Type B pancreatic cell (in vitro differentiated cells): ENCODE results near the gene TTLL5. TPM values are rescaled to one million over a fixed set of nuclear protein-coding genes. Genes with fewer than 3 reads are reported as not detected.

ENCODE experiments used
- DNase-seq: peaks from one replicate; pipeline ENCODE4 v3.0.0; 2021; ENCODE audit warnings: mixed read lengths; ENCODE audit not compliant: unreplicated experiment; ENCODE audit errors: extremely low spot score
- H3K27ac Mint-ChIP-seq: 2 replicates; pipeline ENCODE4 v1.8.0; 2021; ENCODE audit warnings: mild to moderate bottlenecking, mixed read lengths
- H3K27me3 Mint-ChIP-seq: 2 replicates; pipeline ENCODE4 v1.8.0; 2021; ENCODE audit warnings: mixed read lengths
- H3K36me3 Mint-ChIP-seq: 2 replicates; pipeline ENCODE4 v1.8.0; 2021; ENCODE audit warnings: mixed read lengths
- H3K4me1 Mint-ChIP-seq: one replicate; pipeline ENCODE4 v1.8.0; 2021; ENCODE audit warnings: mixed read lengths; ENCODE audit not compliant: unreplicated experiment
- H3K4me3 Mint-ChIP-seq: 2 replicates; pipeline ENCODE4 v1.8.0; 2021; ENCODE audit warnings: mild to moderate bottlenecking, mixed read lengths
- H3K9me3 Mint-ChIP-seq: 2 replicates; pipeline ENCODE4 v1.8.0; 2021; ENCODE audit warnings: mixed read lengths
- total RNA-seq: library from RNA; stranded (reverse); gene quantifications from 2 replicates; pipeline ENCODE4 v1.2.1, GENCODE V29; 2021; ENCODE audit warnings: low replicate concordance
- TF ChIP-seq, protein P1 (sequence below): fragments of 200-600 bp; sonication (generic); conservative IDR thresholded peaks from 2 replicates; pipeline ENCODE4 v1.5.0; 2021; ENCODE audit warnings: antibody characterized with exemption, mild to moderate bottlenecking

TTLL5 gene
- total RNA-seq, 1 donor from 2014 or later: 44.7 TPM

DNA sequence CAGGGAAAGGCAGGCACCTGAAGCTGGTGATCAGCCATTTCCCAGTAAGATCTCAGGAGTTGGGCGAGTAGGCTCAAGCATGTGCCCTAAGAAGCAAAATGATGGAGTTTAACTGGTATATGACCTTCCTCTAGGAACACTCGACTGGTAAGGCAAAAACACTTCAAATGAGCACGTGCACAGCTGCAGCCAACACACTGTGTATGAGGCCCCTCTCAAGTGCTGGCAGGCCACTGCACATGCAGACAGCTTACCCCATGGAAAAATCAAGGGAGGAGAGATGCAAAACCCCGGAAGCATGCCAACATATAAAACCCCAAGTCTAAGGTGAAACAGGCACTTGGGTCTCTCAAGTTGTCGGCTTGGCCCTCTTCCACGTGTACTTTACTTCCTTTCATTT, 39.2 kb downstream of the TTLL5 start:
- Mint-ChIP-seq H3K4me3 (no peak overlapping the region), H3K9me3 (no peaks in the 10 kb centered on the region), H3K4me1 (no peaks in the 10 kb centered on the region), H3K36me3 (peaks cover 39% of the 10 kb centered on the region), H3K27me3 (no peaks in the 10 kb centered on the region), H3K27ac (no peak overlapping the region)
- TF ChIP-seq, protein P1, sequence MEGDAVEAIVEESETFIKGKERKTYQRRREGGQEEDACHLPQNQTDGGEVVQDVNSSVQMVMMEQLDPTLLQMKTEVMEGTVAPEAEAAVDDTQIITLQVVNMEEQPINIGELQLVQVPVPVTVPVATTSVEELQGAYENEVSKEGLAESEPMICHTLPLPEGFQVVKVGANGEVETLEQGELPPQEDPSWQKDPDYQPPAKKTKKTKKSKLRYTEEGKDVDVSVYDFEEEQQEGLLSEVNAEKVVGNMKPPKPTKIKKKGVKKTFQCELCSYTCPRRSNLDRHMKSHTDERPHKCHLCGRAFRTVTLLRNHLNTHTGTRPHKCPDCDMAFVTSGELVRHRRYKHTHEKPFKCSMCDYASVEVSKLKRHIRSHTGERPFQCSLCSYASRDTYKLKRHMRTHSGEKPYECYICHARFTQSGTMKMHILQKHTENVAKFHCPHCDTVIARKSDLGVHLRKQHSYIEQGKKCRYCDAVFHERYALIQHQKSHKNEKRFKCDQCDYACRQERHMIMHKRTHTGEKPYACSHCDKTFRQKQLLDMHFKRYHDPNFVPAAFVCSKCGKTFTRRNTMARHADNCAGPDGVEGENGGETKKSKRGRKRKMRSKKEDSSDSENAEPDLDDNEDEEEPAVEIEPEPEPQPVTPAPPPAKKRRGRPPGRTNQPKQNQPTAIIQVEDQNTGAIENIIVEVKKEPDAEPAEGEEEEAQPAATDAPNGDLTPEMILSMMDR: no peak
- DNase-seq: no peak

DNA sequence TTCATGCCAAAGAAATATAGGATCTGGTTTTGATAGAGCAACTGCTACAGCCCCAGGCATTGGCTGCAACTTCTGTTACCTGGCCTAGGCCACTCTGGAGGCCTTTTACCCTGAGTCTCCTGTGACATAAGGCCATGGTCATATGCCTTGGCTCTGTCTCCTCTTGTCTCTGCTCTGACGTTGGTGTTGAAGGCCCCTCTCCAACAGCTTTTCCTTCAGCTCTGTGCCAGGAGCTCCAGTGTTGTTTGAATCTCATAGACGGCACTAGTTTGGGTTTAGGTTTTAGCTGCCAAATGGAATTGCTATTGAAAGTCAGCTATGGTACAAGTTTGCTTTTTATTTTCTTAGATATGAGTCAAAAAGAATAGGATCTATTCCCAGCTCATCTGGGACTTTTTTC, 41.1 kb downstream of the TTLL5 start:
- Mint-ChIP-seq H3K36me3 (peaks cover 28% of the 10 kb centered on the region), H3K4me1 (no peaks in the 10 kb centered on the region), H3K9me3 (no peaks in the 10 kb centered on the region), H3K27me3 (no peaks in the 10 kb centered on the region), H3K4me3 (no peak overlapping the region), H3K27ac (no peak overlapping the region)
- TF ChIP-seq, protein P1: no peak
- no peak for DNase-seq

DNA sequence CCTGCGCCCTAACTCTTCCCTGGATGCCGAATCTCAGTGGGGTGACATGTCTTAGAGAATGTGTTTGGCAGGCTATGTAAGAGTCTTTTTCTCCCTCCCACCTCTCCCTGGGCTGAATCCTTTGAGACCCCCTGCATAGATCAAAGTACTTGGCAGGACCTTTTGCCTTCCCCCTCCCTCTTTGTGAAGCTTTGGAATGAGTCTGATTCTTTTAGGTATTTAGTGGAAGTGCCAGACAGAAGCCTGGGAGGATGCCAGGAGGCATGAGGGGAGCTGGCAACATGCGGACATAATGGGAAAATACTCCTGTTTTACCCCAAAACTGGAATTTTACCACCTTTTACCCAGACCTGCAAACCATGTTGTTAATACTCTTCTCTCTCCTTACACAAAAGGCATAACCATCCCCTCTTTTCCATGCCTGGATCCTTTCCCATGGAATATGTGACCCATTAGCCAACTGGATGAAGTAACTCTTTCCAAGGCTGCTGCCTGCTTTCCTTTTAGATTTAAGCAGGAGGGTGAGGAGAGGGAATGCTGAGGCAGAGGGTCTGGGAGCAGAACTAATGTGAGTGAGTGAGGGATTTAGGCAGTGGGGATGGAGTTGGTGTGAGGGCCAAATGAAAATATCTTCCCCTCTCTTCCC, 41.7 kb downstream of the TTLL5 start:
- no peaks in the 10 kb centered on the region for H3K9me3 Mint-ChIP-seq
- TF ChIP-seq, protein P1: no peak
- no peak overlapping the region for H3K4me3 Mint-ChIP-seq
- DNase-seq: no peak
- H3K36me3 Mint-ChIP-seq: peaks cover 27% of the 10 kb centered on the region
- H3K4me1 Mint-ChIP-seq: no peaks in the 10 kb centered on the region
- H3K27me3 Mint-ChIP-seq: no peaks in the 10 kb centered on the region
- H3K27ac Mint-ChIP-seq: no peak overlapping the region

DNA sequence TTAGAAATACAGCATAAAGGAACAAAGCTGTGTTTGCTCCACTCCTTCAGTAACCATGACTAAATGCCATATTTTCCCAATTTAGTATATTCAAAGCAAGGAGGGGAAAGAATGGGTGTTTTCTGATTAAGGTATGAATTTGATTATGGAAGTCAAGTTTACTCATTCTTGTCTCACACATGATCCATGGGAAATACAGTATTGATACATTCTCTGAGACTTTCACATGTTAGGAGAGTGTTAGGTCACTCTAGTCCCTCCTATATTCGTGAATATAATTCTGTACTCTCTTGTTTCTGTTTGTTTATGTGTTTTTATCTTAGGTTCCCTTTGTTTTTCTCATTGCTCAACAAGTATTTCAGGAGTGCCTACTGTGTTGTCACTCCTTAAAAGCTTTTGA, 42.4 kb downstream of the TTLL5 start:
- TF ChIP-seq, protein P1: no peak
- DNase-seq: no peak
- Mint-ChIP-seq H3K4me3 (no peak overlapping the region), H3K27ac (no peak overlapping the region), H3K4me1 (no peaks in the 10 kb centered on the region), H3K36me3 (peaks cover 24% of the 10 kb centered on the region), H3K9me3 (no peaks in the 10 kb centered on the region), H3K27me3 (no peaks in the 10 kb centered on the region)

DNA sequence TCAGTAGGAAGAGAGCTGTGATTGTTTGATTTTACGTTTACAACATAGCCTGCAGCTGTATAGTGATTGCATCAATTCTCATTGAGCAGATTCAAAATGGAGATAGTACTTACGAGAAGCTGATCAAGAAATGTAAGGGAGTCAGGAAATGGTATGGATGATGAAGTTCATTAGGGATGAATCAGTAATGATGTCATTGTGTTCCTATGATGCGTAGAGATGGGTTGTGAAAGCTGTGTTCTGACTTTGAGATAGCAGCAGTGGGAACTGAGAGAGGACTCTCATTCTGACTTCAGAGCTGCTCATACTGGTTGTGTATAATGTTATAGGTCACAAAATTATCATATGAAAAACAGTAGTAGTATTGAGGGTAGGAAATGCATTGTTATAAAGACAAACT, 44.0 kb downstream of the TTLL5 start:
- no peak overlapping the region for H3K27ac Mint-ChIP-seq
- no peaks in the 10 kb centered on the region for H3K9me3 Mint-ChIP-seq

More for the DNA sequence above, 44.0 kb downstream of the TTLL5 start:
- Mint-ChIP-seq H3K27me3 (no peaks in the 10 kb centered on the region), H3K36me3 (peaks cover 17% of the 10 kb centered on the region), H3K4me3 (no peak overlapping the region), H3K4me1 (no peaks in the 10 kb centered on the region)
- TF ChIP-seq, protein P1: no peak
- DNase-seq: no peak
